Limb (tissue), 2 donors: ENCODE data around the gene EPB41.
"Not testable (repeated sequence)": the region's sequence is repeated elsewhere in the genome, so short reads cannot be mapped to it uniquely, and the experiment has no call there.

Experiments
- DNase-seq, 2 donors: peaks; one replicate each; pipeline ENCODE4 v3.0.0-alpha.2; 2016; ENCODE audit errors: extremely low spot score in 2 of 2

EPB41 gene

DNA sequence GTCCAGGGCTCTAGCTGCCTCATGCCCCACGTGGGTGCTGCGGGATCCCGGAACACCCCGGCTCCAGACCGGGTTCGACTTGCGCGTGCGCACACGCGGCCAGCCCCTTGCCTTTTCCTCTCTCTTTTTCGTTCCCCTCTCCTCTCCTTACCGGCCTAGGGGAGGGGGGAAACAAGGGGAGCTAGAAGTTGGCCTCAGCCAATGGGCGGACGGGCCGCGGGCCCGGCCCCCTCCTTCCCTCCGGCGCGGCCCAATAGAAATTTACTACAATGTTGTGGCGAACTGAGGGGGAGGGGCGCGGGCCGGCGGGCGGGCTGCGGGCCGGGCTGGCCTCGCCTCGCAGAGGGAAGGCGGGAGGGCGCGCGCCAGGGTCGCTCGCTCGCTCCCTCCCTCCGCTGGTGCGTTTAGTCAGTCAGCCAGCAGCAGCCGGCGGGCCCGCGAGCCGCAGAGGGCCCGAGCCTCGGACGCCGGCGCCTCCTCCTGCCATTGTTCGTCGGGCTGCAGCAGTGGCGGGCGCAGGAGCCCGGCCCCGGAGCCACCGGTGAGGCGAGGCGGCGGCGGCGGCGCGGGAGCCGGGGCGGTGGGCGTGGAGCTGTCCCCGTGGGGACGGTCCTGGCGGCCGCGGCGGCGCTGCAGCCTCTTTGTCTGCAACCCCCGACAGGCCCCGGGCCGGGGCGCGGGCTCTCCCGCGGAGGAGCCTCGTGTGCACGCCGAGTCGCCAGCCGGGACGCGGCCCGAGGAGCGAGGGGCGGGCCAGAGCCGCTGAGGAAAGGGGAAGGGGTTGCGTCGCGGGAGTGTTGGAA is at the start of gene EPB41:
Gene EPB41, plus strand, starts transcription at position 342 of the 803 bp plus-strand sequence. CDS start 72,869 bp downstream, outside the sequence.
- DNase-seq: peak; percentile 97 to 98

DNA sequence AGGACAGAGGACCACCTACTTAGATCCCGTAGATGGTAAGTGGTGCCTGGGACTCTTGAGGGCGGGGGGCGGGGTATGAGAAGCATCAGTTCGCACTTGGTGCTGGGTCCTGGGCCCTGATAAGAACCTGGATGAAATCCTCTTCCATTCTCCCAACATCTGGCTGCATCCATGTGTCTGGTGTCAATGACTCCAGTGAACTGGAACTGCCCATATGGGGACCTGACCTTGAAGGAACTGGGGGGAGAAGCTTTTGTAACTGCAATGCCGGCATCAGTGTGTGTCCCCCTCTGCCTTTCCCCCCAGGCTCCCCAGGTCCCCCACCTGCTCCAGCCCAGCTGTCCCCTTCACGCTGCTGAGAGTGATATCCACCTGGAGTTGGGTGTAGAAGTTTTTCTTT is 49.7 kb upstream of the EPB41 start:
- DNase-seq: no peak

DNA sequence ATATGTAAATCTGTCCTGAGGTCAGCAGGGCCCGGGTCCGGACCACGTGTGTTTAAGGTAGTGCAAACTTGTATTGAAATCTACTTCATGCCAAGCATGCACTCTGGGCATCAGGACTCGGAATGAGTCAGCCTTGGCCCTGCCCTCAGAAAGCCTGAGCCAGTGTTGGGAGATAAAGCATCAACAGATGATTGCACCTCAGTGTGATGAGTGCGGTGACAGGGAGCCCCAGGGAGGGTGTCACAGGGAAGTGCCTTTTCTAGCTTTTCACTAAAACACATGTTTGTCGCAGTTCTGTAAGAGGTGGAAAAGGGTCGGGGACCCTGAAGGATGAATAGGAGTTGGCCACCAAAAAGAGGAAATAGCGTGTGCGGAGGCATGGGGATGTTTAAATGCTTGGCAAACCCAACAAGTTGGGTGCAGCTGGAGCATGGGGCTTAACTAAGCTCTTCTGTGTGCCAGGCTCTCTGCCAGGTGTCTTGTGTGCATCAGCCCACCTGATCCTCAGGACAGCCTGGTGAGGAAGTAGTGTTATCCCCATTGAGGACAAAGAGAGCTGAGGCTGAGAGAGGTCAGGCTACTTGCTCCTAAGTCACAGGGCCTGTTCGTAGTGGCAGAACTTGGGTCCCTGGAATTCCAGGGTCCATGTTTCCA is 48.2 kb upstream of the EPB41 start:
- DNase-seq: no peak

DNA sequence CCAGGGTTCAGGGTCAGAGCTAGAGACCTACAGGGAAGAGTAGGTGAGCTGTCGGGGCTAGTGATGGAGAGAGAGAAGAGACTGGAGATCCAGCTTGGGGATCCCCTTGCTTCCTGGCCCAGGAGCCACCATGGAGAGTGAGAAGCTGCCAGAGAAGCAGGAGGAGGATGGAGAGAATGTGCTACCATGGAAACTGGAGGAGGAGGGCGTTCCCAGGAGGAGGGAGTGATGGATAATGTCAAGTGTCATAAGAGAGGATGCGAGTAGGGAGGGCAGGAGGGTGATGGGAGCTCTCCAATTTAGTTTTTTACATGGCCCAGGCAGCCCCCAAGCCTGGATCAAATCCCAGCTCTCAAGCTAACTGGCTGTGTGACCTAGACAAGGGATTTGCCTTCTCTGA is 46.5 kb upstream of the EPB41 start:
- no peak for DNase-seq

DNA sequence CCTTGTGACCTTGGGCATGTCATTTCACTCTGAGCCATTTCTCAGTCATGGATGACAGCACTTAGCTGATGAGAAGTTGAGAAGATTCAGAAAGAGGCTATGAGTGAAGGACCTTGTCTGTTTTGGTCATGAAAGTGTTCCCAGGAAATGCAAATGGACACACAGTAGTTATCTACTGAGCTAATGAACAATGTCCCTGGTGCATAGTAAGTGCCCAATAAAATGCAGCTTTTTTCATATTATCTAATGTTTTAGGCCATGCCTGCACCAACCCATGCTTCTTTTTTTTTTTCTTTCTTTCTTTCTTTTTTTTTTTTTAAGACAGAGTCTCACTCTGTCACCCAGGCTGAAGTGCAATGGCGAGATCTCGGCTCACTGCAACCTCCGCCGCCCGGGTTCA is 44.4 kb upstream of the EPB41 start:
- DNase-seq: no peak

DNA sequence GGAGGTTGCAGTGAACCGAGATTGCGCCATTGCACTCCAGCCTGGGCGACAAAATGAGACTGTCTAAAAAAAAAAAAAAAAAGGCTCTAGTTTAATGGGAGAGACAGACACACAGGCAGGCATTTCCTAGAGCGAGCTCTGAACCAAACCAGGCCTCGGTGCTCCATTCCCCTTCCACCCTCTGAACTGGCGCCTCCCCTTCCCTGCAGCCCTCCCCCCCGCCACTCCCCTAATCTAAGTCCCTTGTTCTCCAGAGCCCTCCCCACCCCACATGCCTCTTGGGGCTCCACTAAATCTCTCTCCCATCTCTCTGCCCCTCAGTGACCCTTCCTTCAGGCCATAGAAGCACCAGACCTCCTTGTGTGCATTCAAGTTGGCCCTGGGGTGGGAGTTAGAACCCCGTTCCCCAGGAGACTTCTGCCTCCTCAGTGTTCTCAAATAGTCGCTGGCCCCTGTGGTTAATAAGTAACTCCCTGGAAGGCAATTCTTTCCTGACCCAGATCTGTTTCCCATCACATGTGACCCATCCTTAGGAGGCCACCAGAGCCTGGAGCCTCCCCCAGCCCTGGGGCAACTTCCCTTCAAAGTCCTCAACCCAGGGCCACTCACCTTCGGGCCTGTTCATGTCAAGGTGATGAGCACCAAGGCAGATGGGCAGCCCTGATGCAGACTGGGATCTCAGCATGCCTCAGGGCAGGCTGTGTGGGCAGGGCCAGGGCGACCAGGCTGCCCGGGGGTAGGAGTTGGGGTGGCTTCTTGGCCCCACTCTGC is 42.6 kb upstream of the EPB41 start:
- DNase-seq: no peak

DNA sequence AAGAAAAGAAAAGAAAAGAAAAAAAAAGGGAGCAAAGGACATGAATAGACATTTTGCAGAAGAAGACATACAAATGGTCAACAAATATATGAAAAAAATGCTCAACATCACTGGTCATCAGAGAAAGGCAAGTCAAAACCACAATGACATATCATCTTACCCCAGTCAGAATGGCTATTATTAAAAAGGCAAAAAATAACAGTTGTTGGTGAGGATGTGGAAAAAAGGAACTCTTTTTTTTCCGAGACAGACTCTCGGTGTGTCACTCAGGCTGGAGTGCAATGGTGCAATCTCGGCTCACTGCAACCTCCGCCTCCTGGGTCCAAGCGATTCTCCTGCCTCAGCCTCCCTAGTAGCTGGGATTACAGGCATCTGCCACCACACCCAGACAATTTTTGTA is 39.2 kb upstream of the EPB41 start:
- DNase-seq: not testable (repeated sequence)

DNA sequence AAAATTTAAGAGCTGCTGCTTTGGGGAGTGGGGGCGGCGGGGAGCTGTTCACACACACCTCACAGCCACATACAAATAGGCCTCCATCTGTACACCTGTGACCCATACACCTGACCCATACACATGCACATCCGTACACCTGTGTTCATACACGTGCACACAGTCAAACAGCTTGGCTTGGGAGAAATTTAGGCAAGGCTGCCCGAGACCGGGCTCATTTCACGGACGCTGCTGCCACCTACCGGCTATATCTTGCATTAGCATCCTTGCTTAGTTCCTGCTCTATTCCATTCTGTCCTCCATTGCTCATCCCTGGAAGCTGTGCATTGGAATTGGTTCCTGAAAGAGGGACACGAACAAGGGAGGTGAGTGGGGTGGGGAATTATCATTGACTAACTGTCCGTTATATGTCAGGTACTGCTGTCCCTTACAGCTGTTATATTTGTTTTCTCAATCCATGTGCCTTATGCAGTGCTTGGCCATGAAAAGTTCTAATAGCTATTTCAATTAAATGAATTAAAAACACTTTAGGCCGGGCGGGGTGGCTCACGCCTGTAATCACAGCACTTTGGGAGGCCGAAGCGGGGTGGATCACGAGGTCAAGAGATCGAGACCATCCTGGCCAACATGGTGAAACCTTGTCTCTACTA is 37.1 kb upstream of the EPB41 start:
- peak; percentile 84 to 87 for DNase-seq

DNA sequence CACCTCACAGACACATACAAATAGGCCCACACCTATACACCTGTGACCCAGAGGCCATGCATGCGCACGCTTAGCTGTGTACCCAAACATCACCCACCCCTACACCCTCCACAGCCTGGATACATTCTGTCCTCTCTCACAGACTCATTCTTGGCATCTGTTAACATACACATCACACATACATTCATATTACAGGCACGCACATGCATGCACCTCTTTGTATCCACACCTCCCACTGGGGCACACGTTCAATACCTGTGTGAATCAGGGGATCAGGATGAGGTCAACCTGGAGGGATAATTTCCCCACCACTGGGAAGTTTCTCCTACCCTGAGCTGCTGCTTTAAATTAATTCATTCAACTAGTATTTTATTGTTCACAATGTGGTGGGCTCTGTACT is 35.6 kb upstream of the EPB41 start:
- DNase-seq: no peak

DNA sequence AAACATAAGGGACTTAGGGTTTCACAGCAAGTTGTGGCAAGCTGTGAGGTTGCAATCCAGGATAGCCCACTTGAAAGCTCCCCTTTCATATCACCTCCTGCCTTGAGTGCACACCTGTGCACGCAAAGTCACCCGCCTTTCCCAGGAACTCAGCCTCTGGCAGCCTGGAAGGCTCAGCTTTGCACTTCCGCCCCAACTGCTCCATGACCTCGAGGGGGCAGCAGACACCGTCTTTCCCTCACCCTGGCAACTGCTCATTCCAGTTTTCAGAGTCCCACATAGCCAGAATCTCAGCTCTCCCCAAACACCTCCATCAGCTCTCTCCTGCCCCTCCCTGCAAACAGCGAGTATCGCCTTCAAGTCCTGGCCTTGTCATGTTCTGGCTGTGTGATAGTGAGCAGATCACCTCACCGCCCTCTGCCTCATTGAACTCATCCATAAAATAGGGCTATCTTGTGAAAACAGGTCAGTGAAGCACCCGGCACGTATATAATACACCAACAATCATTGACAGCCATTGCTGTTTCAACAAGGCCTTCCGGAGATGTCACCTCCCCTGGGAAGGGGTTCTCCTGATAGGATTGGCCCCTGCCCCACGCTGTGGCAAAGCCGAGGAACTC is 32.2 kb upstream of the EPB41 start:
- DNase-seq: peak; percentile 90 to 91

DNA sequence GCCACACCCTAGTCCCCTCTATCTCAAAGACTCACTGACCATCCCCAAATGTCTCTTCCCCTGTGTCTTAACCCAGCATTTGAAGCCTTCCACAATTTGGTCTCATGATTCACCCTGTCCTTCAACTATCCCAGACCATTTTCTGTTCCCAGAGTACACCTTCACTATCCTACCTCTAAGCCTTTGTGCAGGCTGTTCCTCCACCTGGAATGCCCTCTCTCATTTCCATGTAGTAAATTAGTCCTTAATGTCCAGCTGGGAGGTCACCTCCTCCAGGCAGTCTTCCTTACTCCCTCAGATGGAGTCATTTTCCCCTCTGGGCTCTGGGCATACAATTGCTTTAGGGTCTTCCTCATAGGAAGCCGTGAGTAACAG is 31.1 kb upstream of the EPB41 start:
- no peak for DNase-seq

DNA sequence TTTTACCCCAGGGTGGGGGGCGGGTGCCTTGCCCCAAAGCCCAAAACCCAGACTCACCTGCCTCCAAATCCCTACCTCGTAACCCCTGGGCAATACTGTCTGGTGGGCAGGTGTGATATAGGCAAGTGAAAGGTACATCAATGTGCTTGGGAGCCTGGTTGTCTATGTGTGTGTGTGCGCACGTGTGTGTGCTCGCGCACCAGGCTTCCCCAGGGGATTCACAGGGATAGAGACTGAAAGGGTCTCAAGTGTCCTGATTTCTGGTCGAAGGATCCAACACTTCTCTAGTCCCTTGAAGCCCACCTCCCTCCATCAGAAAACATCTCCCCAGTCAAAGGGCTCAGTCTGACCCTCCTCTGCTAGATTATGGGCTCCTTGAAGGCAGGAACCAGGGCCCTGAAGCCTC is 28.9 kb upstream of the EPB41 start:
- DNase-seq: no peak

DNA sequence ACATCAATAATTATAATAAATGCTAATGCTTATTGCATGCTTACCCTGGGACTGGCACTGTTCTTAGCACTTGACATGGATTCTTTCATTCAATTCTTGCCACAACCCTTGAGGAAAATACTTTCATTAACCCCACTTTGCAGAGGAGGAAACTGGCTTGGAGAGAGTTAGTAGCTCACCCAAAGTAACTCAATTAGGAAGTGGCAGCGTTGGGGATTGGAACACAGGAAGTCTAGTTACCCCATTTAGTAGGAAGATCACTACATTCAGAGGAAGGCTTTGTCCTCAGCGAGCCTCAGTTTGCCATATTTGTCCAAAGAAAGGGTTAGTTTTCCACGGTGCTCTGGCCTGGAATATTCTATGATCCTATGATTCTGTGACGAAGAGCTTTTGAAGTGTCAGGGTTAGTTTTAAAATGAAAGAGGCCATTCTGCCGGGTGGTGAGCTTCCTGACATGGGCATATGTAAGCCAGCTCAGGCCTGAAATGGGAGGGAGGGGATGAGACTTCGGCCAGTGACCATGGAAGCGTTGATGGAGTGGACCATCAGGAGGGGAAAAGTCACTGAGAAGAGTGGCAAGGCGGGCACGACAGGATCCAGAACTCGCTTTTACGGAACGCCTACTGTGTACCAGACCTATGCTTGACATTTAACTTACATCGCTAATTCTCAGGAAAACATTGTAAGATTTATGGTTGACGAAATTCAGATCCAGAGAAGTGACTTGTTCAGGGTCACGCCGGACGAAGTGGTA is 28.2 kb upstream of the EPB41 start:
- no peak for DNase-seq

DNA sequence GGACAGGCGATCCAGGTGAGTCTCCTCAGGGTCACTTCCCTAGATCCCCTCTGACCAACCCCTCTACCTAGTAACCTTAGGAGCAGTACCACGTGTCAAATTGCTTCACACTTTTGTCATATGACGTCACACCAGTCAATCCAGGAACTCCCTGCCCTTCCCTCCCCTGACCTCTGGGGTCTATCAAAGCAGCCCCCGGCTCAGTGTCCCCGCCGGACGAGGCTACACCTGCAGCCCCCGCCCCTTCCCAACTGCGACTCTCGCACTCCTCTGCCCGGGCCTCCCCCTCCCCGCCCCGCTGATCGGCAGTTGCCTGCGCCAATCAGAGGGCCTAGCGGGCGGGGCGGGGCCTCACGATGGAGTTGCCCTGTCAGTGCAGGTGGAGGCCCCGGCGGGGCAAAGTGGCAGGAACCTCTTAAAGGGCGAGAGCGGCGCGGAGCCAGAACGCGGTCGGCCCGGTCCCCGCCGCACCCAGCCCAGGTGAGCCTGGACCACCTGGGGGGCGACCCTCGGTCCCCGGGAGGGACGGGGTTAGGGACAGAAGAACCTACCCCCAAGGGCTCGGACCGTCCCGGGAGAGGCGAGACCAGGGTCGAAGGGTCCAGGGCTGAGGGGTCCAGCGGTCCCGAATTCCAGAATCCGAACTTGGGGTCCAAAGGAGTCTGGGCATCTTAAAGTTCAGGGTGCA is 27.5 kb upstream of the EPB41 start:
- peak; percentile 38 to 87 for DNase-seq

DNA sequence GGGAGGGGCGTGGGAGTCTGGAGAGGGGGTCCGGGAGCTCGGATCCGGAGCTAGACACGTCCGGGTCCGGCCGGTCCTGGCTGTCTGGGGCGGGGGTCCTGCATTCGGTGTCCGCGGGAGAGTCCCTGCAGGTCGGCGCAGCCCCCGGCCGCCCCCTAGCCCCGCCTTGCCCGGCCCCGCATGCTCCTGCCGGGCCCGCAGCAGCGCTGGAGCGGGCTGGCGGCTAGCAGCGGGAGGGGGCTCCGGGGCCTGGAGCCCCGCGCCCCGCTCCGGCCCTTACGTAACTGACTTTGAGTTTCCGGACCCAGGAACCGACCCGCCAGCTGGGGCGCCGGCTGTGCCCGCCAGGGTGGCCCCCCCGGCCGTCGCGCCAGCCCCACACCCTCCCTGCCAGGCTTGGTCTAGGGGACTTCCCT is 26.9 kb upstream of the EPB41 start:
- DNase-seq: peak in 1 of 2 donors; percentile 55

DNA sequence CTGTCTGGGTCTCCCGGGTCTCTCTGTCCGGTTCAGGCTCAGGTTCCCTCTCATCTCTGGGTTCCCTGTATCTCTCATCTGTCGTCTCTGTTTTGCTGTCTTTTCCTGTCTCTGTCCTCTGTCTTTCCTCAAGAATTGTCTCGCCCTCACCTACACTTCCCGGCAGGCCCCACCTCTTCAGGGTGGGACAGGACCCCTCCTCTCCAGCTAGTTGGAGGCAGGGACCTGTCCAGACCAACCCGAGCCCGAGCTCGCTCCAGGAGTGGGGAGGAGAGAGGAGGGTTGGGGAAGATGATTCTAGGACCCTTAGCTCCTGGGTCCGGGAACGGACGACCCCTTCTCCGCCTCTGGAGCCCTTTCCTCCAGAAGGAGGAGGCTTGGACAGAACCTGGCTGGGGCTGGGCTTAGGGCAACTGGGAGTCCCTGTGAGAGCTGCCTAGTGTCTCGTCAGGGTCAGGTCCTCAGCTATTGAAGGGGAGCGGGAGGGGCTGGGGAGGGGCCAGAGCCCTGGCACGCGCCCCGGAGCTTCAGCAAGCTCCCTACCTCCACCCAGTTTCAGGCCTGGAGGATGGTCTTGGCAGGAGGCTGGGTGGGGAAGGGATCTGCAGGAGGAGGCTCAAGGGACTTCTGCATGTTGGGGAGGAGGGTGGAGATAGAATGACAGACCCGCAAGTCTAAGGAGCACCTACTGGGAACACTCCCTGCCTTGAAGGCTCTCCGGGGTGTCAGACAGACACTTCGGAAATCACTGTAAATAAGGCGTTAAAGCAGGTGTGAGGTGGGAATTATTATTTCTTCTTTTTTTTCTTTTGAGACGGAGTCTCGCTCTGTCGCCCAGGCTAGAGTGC is 26.3 kb upstream of the EPB41 start:
- DNase-seq: peak in 1 of 2 donors; percentile 63

DNA sequence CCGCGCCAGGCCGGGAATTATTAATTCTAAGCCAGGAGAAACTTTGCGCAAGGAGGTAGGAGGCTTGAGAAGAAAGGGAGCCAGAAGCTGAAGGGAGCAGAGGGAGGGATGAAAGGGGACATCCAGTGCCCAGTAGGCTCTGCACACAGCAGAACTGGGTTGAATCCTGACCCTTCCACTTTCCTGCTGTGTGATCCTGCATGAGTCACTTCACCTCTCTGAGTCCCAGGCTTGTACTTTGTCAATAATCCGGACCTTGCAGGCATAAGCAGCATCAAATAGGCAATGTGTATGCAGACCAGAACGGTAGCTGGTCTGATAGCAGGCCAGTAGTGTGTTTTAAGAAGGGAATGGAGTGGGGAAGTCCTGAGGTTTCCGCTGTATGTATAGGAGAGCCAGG is 25.5 kb upstream of the EPB41 start:
- DNase-seq: no peak

DNA sequence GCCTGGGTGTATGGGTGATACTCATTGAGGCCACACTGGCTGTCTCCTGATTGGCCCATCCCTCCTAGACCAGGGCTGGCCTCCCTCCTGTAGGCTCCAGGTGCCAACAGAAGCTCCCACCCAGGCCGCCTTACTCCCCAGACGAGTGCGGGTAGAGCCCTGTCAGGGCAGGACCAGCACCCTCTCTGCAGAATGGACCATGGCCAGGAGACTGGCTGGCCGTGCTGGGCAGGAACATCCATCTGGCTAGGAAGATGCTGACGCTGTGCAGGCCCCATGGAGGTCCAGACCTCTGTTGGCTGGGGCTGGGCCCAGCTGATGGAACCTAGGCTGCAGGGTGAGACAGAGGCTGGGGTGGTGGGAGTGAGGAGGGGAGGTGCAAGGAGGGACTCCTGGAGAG is 25.0 kb upstream of the EPB41 start:
- DNase-seq: no peak

DNA sequence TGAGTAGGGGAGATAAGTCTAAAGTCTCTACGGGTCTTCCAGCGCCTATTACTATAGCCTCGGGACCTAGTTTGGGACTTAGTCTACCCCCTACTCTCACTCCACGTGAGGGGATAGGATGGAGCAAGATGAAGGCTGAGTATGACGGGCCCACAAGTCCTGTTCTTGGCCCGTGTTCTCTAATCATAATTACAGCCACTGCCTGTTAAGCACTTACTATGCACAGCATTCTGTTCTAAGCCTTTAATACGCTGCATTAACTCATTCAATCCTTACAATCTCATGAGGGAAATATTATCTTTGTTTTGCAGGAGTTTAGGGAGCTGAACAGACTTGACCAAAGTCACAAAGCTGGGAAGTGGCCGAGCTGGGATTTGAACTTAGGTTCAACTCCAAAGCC is 23.9 kb upstream of the EPB41 start:
- no peak for DNase-seq
